ENCODE measurements around the gene PRX. TPM values are rescaled to one million over a fixed set of nuclear protein-coding genes. Genes with fewer than 3 reads are reported as not detected.

The PRX gene
- total RNA-seq, 2 donors from 2014 or later: 1.4 to 1.7 TPM

DNA sequence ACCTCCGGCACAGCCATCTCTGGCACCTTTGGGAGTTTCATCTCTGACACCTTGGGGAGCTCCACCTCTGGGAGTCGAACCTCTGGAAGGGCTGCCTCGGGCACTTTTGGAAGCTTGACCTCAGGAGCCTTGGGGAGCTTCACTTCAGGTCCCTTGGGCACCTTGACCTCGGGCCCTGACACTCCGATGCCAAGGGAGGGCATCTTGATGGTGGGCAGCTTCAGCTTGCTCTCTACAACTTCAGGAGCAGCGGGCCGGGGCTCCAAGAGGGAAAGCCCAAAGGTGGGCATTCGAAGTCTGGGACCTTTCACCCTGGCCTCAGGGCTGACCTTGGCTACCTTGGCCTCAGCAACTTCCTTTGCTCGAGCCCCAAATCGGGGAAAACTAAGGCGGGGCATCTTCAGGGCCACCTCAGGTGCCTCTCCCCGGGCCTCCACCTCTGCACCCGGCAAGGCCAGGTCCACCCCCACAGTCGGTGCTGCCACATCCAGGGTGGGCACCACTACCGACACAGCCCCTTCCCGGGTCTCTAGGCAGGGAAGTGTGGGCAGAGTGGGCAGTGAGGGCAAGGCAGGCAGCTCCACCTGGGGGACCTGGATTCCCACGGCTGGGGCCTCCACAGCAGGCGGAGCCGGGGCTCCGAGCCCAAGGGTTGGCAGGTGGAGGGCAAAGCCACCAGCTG is 16.2 kb downstream of the PRX start:
- H3K9ac ChIP-seq (ENCODE audit: low read depth in 2 of 2, low read length in 2 of 2): no peak overlapping the region
- intact Hi-C loops (cut with DNase I): no loop called here
- no peak overlapping the region for H3K4me3 ChIP-seq

DNA sequence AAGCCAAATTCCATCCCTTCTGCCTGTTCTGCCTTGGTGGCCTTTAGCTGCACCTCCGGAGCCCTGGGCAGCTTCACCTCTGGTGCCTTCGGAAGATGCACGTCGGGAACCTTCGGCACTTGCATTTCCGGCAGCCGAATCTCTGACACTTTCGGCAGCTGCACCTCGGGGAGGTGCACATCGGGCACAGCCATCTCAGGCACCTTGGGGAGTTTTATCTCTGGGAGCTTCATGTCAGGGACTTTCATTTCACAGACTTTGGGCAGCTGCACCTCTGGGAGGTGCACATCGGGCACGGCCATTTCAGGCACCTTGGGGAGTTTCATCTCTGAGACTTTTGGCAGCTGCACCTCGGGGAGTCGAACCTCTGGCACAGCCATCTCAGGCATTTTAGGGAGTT is 17.2 kb downstream of the PRX start:
- Histone ChIP-seq H3K9ac (ENCODE audit: low read depth in 2 of 2, low read length in 2 of 2) (no peak overlapping the region), H3K4me1 (no peaks in the 10 kb centered on the region), H3K36me3 (no peaks in the 10 kb centered on the region), H3K4me3 (no peak overlapping the region), H3K9me3 (no peaks in the 10 kb centered on the region), H3K27ac (no peak overlapping the region), H3K27me3 (no peaks in the 10 kb centered on the region)
- no peak for DNase-seq
- intact Hi-C loops (cut with DNase I): no loop called here
- TF ChIP-seq, protein P1, sequence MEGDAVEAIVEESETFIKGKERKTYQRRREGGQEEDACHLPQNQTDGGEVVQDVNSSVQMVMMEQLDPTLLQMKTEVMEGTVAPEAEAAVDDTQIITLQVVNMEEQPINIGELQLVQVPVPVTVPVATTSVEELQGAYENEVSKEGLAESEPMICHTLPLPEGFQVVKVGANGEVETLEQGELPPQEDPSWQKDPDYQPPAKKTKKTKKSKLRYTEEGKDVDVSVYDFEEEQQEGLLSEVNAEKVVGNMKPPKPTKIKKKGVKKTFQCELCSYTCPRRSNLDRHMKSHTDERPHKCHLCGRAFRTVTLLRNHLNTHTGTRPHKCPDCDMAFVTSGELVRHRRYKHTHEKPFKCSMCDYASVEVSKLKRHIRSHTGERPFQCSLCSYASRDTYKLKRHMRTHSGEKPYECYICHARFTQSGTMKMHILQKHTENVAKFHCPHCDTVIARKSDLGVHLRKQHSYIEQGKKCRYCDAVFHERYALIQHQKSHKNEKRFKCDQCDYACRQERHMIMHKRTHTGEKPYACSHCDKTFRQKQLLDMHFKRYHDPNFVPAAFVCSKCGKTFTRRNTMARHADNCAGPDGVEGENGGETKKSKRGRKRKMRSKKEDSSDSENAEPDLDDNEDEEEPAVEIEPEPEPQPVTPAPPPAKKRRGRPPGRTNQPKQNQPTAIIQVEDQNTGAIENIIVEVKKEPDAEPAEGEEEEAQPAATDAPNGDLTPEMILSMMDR (IDR thresholded peaks at IDR 0.05): no peak

More for the DNA sequence above, 16.2 kb downstream of the PRX start:
- Histone ChIP-seq H3K27me3 (no peaks in the 10 kb centered on the region), H3K27ac (no peak overlapping the region), H3K4me1 (no peaks in the 10 kb centered on the region), H3K9me3 (no peaks in the 10 kb centered on the region), H3K36me3 (no peaks in the 10 kb centered on the region)
- DNase-seq: no peak
- TF ChIP-seq, protein P1 (IDR thresholded peaks at IDR 0.05): no peak

DNA sequence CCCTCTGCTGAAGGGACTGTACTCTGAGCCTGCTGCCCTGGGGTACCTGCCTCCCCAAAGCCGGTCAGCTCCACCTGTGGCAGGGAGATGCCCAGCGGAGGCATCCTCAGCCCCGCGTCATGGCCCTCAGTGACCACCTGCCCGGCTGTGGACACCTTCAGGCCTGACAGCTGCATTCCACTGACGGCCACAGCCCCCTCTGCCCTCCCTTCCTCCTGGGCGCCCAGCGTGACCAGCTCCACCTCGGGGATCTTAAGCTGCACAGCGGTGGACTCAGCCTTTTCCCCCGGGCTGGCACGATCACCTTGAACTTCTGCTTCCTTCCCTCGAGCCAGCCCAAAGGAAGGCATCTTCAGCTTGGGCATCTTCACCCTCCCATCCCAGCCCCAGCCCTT is 18.4 kb downstream of the PRX start:
- Histone ChIP-seq H3K27ac (no peak overlapping the region), H3K9ac (ENCODE audit: low read depth in 2 of 2, low read length in 2 of 2) (no peak overlapping the region), H3K4me3 (no peak overlapping the region), H3K9me3 (no peaks in the 10 kb centered on the region), H3K27me3 (no peaks in the 10 kb centered on the region), H3K36me3 (no peaks in the 10 kb centered on the region), H3K4me1 (no peaks in the 10 kb centered on the region)
- no peak for DNase-seq
- intact Hi-C loops (cut with DNase I): no loop called here
- TF ChIP-seq, protein P1 (IDR thresholded peaks at IDR 0.05): no peak

DNA sequence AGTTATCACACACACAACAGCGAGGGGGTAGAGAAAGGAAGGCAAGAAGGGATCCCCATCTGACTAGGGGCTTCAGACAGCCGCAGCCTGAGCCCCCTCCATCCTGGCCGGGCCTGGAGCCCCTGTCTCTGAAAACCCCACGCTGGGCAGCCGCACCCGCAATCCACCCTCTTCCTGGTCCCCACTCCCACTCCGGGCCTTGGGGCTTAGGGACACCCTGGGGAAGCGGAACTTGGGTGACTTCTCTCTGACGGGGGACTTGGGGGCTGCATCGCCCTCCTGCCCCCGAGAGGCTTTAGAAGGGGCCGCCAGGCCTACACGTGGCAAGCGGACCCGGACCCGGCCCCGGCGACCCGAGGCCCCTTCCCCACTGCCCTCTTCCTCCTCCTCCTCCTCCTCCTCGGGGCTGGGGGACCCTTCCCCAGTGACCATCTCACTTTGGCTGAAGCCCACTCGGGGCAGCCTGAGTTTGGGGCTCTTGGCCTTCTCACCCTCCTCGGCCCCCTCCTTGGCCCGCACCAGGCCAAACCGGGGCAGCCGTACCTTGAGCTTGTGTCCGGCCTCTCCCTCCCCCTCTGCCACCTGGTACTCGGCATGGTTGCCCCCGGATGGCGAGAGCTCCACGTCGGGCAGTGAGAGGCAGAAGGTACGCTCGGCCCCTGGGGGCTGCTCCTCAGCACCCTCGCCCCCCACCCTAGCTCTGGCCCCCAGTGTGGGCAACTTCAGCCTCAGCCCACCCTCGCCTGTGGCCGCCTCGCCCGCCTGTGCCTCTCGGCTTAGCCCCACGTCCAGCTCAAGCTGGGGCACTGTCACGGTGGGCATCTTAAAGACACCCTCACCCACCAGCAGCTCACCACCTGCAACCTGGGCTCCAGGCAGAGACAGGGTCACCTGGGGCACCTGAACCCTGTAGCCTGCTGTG is 19.0 kb downstream of the PRX start:
- H3K4me1 ChIP-seq: no peaks in the 10 kb centered on the region
- TF ChIP-seq, protein P1 (IDR thresholded peaks at IDR 0.05): no peak
- intact Hi-C loops (cut with DNase I): no loop called here

DNA sequence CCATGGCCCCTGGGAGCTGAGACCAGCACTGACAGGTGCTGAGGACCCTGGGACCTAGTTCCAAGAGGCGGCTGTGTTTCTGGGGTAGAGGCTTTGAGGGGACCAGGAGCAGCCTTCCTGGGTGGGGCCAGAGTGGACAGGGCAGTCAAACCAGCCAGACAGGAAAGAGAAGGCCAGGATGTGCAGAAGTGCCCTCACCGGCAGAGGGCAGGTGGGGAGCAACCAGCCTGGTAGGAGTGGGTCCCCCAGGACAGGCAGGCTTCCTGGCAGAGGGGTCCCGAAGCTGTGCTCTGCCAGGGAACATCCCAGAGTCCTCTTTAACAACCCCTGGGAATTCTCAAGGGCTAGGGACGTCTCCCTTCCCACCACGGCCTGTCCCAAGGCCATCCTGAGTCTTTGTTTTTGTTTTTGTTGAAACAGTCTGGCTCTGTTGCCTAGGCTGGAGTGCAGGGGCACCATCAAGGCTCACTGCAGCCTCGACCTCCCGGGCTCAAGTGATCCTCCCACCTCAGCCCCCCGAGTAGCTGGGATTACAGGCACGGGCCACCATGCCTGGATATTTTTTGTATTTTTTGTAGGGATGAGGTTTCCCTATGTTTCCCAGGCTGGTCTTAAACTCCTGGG is 20.2 kb downstream of the PRX start:
- DNase-seq: peak; percentile 43
- intact Hi-C loops (cut with DNase I): no loop called here
- Histone ChIP-seq H3K9ac (ENCODE audit: low read depth in 2 of 2, low read length in 2 of 2) (no peak overlapping the region), H3K4me1 (no peaks in the 10 kb centered on the region), H3K36me3 (no peaks in the 10 kb centered on the region), H3K4me3 (no peak overlapping the region), H3K9me3 (no peaks in the 10 kb centered on the region), H3K27me3 (no peaks in the 10 kb centered on the region), H3K27ac (no peak overlapping the region)
- TF ChIP-seq, protein P1 (IDR thresholded peaks at IDR 0.05): peak; percentile 23

More for the DNA sequence above, 19.0 kb downstream of the PRX start:
- Histone ChIP-seq H3K27ac (no peak overlapping the region), H3K9me3 (no peaks in the 10 kb centered on the region), H3K9ac (ENCODE audit: low read depth in 2 of 2, low read length in 2 of 2) (no peak overlapping the region), H3K4me3 (no peak overlapping the region), H3K27me3 (no peaks in the 10 kb centered on the region), H3K36me3 (no peaks in the 10 kb centered on the region)
- DNase-seq: no peak

All from colonic mucosa (tissue), 4 donors.